GM12864 (cell line): ENCODE results near the gene USP37.
"Not testable (repeated sequence)": the region's sequence is repeated elsewhere in the genome, so short reads cannot be mapped to it uniquely, and the experiment has no call there.

Experiments
- DNase-seq: peaks from one replicate; pipeline ENCODE4 v3.0.0-alpha.2; 2011; ENCODE audit warnings: low read depth
- H3K4me3 ChIP-seq: 2 replicates; pipeline ENCODE4 v1.5.1; 2011; ENCODE audit warnings: mild to moderate bottlenecking, low read depth, low read length, control low read depth
- TF ChIP-seq, protein P1 (sequence below): IDR thresholded peaks from 2 replicates; pipeline ENCODE4 v1.5.1; 2011; ENCODE audit warnings: low read depth, mild to moderate bottlenecking, moderate library complexity, low read length, control low read depth, inconsistent platforms; ENCODE audit errors: missing control alignments

USP37 gene

GRCh38 chr2:218555527-218555926 is 12.6 kb downstream of the USP37 start:
- no peak overlapping the region for H3K4me3 ChIP-seq
- no peak for DNase-seq
- TF ChIP-seq, protein P1, sequence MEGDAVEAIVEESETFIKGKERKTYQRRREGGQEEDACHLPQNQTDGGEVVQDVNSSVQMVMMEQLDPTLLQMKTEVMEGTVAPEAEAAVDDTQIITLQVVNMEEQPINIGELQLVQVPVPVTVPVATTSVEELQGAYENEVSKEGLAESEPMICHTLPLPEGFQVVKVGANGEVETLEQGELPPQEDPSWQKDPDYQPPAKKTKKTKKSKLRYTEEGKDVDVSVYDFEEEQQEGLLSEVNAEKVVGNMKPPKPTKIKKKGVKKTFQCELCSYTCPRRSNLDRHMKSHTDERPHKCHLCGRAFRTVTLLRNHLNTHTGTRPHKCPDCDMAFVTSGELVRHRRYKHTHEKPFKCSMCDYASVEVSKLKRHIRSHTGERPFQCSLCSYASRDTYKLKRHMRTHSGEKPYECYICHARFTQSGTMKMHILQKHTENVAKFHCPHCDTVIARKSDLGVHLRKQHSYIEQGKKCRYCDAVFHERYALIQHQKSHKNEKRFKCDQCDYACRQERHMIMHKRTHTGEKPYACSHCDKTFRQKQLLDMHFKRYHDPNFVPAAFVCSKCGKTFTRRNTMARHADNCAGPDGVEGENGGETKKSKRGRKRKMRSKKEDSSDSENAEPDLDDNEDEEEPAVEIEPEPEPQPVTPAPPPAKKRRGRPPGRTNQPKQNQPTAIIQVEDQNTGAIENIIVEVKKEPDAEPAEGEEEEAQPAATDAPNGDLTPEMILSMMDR = no peak

- H3K4me3 ChIP-seq, DNase-seq: not testable (repeated sequence)
Measured at GRCh38 chr2:218554225-218554624, 13.9 kb downstream of the USP37 start.

DNA sequence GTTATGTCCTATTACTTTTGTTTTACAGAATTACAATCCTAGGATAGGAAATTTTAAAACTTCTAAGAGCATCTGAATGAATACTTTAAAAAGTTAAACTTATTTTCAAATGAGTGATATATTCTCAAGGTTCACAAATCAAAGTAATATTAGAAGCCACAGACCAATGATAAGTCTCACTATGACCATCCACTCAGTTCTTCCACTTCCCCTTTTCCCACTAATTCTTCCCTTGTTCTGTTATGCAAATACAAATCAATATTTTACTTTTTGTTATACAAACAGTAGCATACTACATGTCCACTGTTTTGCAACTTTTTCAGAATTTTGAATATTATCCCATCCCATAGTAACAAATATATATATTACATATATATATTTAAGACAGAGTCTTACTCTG is 20.2 kb downstream of the USP37 start:
- no peak for DNase-seq
- TF ChIP-seq, protein P1 = no peak
- no peak overlapping the region for H3K4me3 ChIP-seq

DNA sequence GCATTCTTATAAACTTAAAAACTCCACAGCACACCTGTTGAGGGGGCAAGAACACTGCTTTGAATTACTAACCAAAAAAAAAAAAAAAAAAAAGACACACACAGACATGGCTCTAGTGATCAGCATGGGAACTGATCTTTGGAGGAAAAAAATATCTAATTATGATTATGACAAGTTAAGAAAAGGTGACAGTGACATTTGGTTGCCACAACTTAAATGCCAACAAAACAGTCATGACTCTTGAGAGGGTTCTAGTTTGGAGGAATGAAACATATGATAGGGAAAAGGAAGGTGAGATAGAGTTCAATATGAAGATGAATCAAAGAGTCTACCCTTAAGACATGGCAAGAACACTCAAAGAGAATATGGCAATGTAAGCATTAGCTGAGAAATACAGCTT is 20.6 kb downstream of the USP37 start:
- DNase-seq = no peak
- TF ChIP-seq, protein P1 = no peak
- H3K4me3 ChIP-seq = no peak overlapping the region

DNA sequence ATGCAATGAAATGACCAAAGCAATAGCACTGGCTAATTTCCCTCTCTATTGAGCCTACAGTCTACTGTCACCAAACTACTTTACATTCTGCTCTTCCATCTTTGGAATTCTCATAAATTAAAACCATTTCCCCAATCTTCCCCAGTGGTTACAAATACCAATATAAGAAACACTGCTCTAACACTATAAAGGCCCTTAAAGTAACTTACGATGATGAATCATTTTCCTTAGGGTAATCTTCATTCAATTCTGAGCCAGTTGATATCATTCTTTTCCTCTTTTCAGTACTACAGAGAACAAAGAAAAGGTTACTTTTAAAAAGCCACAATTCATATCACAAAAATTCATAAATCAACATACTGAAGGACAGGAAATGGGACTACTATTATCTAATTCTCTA is 22.1 kb downstream of the USP37 start:
- TF ChIP-seq, protein P1 = no peak
- no peak for DNase-seq
- no peak overlapping the region for H3K4me3 ChIP-seq

DNA sequence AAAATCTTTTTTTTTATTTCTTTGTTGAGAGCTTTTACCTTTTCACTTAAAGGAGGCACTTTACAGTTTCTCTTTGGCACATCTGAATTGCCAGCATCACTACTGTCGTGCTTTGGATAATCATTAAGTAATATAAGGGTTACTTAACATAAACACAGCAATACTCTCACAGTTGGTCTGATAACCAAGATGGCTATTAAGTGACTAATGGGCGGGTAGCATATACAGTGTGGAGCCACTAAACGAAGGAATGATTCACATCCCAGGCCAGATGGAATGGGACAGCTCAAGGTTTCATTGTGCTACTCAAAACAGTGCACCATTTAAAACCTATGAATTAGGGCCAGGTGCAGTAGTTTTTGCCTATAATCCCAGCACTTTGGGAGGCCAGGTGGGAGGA is 28.1 kb downstream of the USP37 start:
- TF ChIP-seq, protein P1 = no peak
- no peak overlapping the region for H3K4me3 ChIP-seq
- no peak for DNase-seq

DNA sequence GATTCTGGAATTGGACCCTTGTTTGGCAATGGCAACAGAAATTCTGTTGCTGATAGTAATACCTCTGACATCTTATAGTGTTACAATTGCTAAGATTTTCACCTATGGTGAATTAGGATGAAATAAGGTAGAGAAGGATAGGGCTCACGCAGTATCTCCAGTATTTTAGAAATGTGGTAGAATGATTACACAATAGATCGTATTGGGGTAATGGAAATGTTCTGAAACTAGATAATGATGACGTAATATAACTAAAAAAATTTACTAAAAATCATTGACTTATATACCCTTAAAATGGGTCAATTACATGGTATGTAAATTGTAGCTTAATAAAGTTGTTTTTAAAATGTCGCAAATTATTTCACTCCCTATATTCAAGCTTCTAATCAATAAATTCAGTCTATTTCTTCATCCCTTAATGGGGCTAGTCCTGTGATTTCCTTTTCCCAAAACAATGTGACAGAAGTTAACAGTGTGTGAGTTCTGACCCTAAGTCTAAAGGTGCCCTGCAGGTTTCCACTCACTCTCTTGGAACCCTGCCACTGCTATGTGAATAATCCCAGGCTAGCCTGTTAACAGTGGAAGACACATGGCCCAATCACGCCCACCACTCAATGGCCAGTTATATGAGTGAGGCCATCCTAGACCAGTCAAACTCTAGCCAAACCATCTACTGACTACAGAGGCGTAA is 31.2 kb downstream of the USP37 start:
- H3K4me3 ChIP-seq = no peak overlapping the region
- TF ChIP-seq, protein P1 = no peak
- no peak for DNase-seq
